ENCODE measurements around the gene VDAC1.

Gene VDAC1

DNA sequence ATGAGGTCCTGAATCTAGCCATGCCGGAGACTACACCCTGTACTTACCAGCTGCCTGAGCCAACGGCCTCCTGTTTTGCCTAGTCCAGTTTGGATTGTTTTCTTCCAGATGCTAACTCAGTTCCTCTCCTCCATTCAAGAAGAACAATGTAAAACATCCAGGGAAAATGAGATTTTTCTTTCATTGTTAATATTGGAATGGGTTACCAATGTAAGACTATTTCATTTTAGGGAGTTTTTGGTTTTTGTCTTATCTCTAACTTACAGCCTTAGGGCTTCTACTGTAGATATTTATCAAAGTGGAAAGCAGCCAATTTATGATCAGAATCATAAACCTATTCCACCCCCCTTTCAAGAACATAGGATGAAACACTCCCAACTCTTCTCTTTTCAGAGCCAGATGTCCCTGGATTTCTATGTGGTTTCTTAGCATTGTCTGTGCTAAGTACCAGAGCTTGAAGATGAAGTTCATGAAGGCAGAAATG lies 3.5 kb upstream of the VDAC1 start:
- H3K36me3 ChIP-seq (ENCODE audit: insufficient read depth): no peaks in the 10 kb centered on the region
- no peak overlapping the region for H3K4me2 ChIP-seq
- H3K27me3 ChIP-seq (ENCODE audit: insufficient read depth, low read depth): no peaks in the 10 kb centered on the region
- TF ChIP-seq, protein P1, sequence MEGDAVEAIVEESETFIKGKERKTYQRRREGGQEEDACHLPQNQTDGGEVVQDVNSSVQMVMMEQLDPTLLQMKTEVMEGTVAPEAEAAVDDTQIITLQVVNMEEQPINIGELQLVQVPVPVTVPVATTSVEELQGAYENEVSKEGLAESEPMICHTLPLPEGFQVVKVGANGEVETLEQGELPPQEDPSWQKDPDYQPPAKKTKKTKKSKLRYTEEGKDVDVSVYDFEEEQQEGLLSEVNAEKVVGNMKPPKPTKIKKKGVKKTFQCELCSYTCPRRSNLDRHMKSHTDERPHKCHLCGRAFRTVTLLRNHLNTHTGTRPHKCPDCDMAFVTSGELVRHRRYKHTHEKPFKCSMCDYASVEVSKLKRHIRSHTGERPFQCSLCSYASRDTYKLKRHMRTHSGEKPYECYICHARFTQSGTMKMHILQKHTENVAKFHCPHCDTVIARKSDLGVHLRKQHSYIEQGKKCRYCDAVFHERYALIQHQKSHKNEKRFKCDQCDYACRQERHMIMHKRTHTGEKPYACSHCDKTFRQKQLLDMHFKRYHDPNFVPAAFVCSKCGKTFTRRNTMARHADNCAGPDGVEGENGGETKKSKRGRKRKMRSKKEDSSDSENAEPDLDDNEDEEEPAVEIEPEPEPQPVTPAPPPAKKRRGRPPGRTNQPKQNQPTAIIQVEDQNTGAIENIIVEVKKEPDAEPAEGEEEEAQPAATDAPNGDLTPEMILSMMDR (conservative IDR thresholded peaks at IDR 0.05; ENCODE audit: low read depth, low read length): no peak
- H3K9ac ChIP-seq: no peak overlapping the region
- no peaks in the 10 kb centered on the region for H3K4me1 ChIP-seq (ENCODE audit: low read depth, poor library complexity, severe bottlenecking)
- peaks cover 11% of the 10 kb centered on the region for H3K79me2 ChIP-seq (ENCODE audit: insufficient read depth, low read depth)
- H4K20me1 ChIP-seq (ENCODE audit: insufficient read depth): no peaks in the 10 kb centered on the region
- H2AFZ ChIP-seq (ENCODE audit: low read depth): no peak overlapping the region
- no peak overlapping the region for H3K4me3 ChIP-seq (IDR thresholded peaks at IDR 0.05; ENCODE audit: insufficient read depth, low read depth, low read length)
- H3K27ac ChIP-seq: no peak overlapping the region

DNA sequence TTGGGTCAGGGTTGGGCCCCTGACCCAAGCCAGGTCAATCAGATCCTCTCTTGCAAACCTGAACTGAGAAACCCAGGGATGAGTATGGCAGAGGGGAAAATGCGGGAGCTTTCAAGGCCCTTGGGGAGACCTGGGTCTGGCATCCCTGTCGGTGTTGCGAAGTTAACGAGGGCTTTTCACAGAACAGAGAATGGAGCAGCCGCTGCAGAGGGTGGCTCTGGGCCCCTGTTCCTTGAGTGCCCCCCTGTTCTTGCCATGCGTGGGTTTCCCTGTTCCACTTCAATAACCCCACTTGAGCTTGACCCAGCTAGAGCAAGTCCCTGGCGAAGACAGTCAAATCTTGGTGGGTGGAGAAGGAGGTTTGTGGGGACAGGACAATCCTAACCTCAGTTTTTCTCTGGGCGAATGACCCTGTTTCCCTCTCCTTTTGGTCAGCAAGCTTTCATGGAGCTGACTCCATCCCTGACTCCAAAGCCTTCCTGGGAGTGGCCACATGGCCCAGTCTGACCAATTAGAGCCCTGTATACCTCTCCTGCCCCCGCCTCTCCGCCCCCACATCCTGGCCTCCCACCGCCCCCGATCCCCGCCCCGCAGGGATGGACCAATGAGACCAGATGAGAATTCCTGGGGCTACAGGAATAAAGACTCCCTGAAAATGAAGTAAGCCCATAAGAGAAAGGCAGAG lies 2.9 kb upstream of the VDAC1 start:
- Histone ChIP-seq H3K4me1 (ENCODE audit: low read depth, poor library complexity, severe bottlenecking) (peaks cover 4% of the 10 kb centered on the region), H4K20me1 (ENCODE audit: insufficient read depth) (no peaks in the 10 kb centered on the region), H3K4me2 (no peak overlapping the region), H3K4me3 (IDR thresholded peaks at IDR 0.05; ENCODE audit: insufficient read depth, low read depth, low read length) (no peak overlapping the region), H3K36me3 (ENCODE audit: insufficient read depth) (no peaks in the 10 kb centered on the region), H3K27ac (no peak overlapping the region), H3K79me2 (ENCODE audit: insufficient read depth, low read depth) (peaks cover 17% of the 10 kb centered on the region), H2AFZ (ENCODE audit: low read depth) (no peak overlapping the region), H3K9ac (no peak overlapping the region), H3K27me3 (ENCODE audit: insufficient read depth, low read depth) (no peaks in the 10 kb centered on the region)
- TF ChIP-seq, protein P1 (conservative IDR thresholded peaks at IDR 0.05; ENCODE audit: low read depth, low read length): no peak

DNA sequence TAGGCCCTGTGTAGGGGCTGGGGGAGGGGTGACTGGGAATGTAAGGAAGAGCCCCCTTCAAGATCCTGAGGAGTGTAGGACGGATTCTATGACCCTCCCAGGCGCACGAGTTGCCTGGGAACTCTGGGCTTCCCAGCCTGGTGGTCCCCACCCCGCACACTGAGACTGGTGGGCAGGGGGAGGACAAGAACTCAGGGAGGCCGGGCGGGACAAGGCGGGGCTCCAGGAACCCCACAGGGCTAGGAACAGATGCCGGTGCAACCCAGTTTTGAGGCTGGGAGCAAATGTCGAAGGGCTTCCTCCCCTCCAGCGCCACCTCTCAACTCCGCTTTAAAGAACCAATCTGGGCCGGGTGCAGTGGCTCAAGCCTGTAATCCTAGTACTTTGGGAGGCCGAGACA lies 1.3 kb upstream of the VDAC1 start:
- no peak overlapping the region for H3K27ac ChIP-seq
- H3K27me3 ChIP-seq (ENCODE audit: insufficient read depth, low read depth): no peaks in the 10 kb centered on the region
- H3K36me3 ChIP-seq (ENCODE audit: insufficient read depth): no peaks in the 10 kb centered on the region
- H3K4me3 ChIP-seq (IDR thresholded peaks at IDR 0.05; ENCODE audit: insufficient read depth, low read depth, low read length): no peak overlapping the region
- no peak overlapping the region; the same call in 1 of the 2 replicates for H3K4me2 ChIP-seq
- TF ChIP-seq, protein P1 (conservative IDR thresholded peaks at IDR 0.05; ENCODE audit: low read depth, low read length): no peak
- peaks cover 7% of the 10 kb centered on the region; the same call in 1 of the 2 replicates for H4K20me1 ChIP-seq (ENCODE audit: insufficient read depth)
- no peak overlapping the region for H2AFZ ChIP-seq (ENCODE audit: low read depth)
- peaks cover 33% of the 10 kb centered on the region for H3K79me2 ChIP-seq (ENCODE audit: insufficient read depth, low read depth)
- H3K4me1 ChIP-seq (ENCODE audit: low read depth, poor library complexity, severe bottlenecking): peaks cover 19% of the 10 kb centered on the region
- H3K9ac ChIP-seq: no peak overlapping the region

DNA sequence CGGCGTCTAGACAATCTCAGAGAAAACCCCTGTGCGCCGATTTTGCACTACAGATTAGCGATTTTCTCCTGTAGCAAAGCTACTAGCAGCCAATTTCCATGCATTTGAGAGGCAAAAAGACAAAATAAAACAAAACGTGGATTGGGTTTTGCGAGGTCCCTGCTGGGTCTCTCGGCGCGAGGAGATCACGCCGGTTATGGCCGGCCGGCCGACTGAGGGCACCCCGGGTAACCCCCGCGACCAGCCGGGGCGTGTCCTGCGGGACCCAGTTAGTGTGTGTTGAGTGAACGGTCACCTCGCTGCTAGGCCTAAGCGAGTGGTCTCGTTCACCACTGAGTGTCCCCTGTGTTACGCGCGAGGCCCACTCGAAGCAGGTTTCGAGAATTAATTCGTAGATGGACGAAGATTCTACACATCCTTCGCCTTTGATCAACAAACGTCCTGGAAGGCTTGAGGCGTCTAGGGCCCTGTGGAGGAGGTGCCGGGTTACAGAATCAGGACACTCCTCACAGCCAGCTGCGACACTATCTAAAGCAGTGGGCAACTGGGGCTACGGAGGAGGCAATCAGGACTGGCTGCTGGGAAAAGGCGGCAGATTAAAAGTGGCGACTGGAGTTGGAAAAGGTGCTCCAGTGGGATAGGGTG lies 764 bp upstream of the VDAC1 start:
- Histone ChIP-seq H2AFZ (ENCODE audit: low read depth) (peak overlapping the region; percentile 89), H4K20me1 (ENCODE audit: insufficient read depth) (peaks cover 8% of the 10 kb centered on the region; the same call in 1 of the 2 replicates), H3K9ac (peak overlapping the region; percentile 97), H3K79me2 (ENCODE audit: insufficient read depth, low read depth) (peaks cover 39% of the 10 kb centered on the region), H3K4me2 (peak overlapping the region; percentile 78), H3K4me1 (ENCODE audit: low read depth, poor library complexity, severe bottlenecking) (peaks cover 25% of the 10 kb centered on the region), H3K27me3 (ENCODE audit: insufficient read depth, low read depth) (no peaks in the 10 kb centered on the region), H3K36me3 (ENCODE audit: insufficient read depth) (no peaks in the 10 kb centered on the region), H3K4me3 (IDR thresholded peaks at IDR 0.05; ENCODE audit: insufficient read depth, low read depth, low read length) (no peak overlapping the region), H3K27ac (peak overlapping the region; percentile 97)
- TF ChIP-seq, protein P1 (conservative IDR thresholded peaks at IDR 0.05; ENCODE audit: low read depth, low read length): no peak

Measured in KMS-11 (cell line).